Measurements from ENCODE around the gene ZNF862. TPM values are rescaled to one million over a fixed set of nuclear protein-coding genes. Genes with fewer than 3 reads are reported as not detected.

Gene ZNF862
- total and polyA plus RNA-seq, 2 of the 13 experiments (the other 11 are each of a cell fraction or from before 2014, with no cell fraction given), result 0.89 to 2.0 TPM

- TF ChIP-seq, protein P1, sequence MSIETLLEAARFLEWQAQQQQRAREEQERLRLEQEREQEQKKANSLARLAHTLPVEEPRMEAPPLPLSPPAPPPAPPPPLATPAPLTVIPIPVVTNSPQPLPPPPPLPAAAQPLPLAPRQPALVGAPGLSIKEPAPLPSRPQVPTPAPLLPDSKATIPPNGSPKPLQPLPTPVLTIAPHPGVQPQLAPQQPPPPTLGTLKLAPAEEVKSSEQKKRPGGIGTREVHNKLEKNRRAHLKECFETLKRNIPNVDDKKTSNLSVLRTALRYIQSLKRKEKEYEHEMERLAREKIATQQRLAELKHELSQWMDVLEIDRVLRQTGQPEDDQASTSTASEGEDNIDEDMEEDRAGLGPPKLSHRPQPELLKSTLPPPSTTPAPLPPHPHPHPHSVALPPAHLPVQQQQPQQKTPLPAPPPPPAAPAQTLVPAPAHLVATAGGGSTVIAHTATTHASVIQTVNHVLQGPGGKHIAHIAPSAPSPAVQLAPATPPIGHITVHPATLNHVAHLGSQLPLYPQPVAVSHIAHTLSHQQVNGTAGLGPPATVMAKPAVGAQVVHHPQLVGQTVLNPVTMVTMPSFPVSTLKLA (IDR thresholded peaks at IDR 0.05), result no peak
- no peak for TF ChIP-seq ZNF713 (CRISPR knock-in tag; IDR thresholded peaks at IDR 0.05)
- TF ChIP-seq ZNF746 (CRISPR knock-in tag; IDR thresholded peaks at IDR 0.05), result no peak
- TF ChIP-seq KLF9 (CRISPR knock-in tag; IDR thresholded peaks at IDR 0.05; ENCODE audit: low read depth), result no peak
- no peak for TF ChIP-seq ZNF75D (CRISPR knock-in tag; IDR thresholded peaks at IDR 0.05; ENCODE audit: borderline replicate concordance)
- peak; percentile 18; the same call in 1 of the 2 replicates for TF ChIP-seq TFDP2 (CRISPR knock-in tag; IDR thresholded peaks at IDR 0.05)
- TF ChIP-seq DMAP1 (CRISPR knock-in tag; IDR thresholded peaks at IDR 0.05), result peak; percentile 7; the same call in 1 of the 2 replicates
- TF ChIP-seq, protein P2, sequence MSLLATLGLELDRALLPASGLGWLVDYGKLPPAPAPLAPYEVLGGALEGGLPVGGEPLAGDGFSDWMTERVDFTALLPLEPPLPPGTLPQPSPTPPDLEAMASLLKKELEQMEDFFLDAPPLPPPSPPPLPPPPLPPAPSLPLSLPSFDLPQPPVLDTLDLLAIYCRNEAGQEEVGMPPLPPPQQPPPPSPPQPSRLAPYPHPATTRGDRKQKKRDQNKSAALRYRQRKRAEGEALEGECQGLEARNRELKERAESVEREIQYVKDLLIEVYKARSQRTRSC (CRISPR knock-in tag; IDR thresholded peaks at IDR 0.05; ENCODE audit: low read depth), result no peak
- TF ChIP-seq, protein P3, sequence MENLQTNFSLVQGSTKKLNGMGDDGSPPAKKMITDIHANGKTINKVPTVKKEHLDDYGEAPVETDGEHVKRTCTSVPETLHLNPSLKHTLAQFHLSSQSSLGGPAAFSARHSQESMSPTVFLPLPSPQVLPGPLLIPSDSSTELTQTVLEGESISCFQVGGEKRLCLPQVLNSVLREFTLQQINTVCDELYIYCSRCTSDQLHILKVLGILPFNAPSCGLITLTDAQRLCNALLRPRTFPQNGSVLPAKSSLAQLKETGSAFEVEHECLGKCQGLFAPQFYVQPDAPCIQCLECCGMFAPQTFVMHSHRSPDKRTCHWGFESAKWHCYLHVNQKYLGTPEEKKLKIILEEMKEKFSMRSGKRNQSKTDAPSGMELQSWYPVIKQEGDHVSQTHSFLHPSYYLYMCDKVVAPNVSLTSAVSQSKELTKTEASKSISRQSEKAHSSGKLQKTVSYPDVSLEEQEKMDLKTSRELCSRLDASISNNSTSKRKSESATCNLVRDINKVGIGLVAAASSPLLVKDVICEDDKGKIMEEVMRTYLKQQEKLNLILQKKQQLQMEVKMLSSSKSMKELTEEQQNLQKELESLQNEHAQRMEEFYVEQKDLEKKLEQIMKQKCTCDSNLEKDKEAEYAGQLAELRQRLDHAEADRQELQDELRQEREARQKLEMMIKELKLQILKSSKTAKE (CRISPR knock-in tag; IDR thresholded peaks at IDR 0.05; ENCODE audit: borderline replicate concordance), result no peak
- TF ChIP-seq BRCA1 (CRISPR knock-in tag; IDR thresholded peaks at IDR 0.05), result no peak
- 0 out of 2 replicates have a peak, but pooled peaks have one; percentile 33 for TF ChIP-seq ZNF510 (CRISPR knock-in tag; IDR thresholded peaks at IDR 0.05; ENCODE audit: low read depth)
- TF ChIP-seq KIAA2018 (CRISPR knock-in tag; IDR thresholded peaks at IDR 0.05; ENCODE audit: borderline replicate concordance), result no peak
- TF ChIP-seq TSC22D2 (CRISPR knock-in tag; IDR thresholded peaks at IDR 0.05; ENCODE audit: borderline replicate concordance), result 0 out of 2 replicates have a peak, but pooled peaks have one; percentile 19
- no peak for TF ChIP-seq SNRNP70 (IDR thresholded peaks at IDR 0.05; ENCODE audit: low read depth, low read length)
Measured at GRCh38 chr7:149873074-149873969, 35.1 kb downstream of the ZNF862 start, which contains the start of gene ATP6V0E2 (continued).
